H1 (cell line): ENCODE data around the gene TAF9B. TPM values are rescaled to one million over a fixed set of nuclear protein-coding genes. Genes with fewer than 3 reads are reported as not detected.
A peak's percentile ranks its signal among the peaks of the same experiment; 100 is the strongest.

ENCODE experiments used
- CTCF ChIA-PET: fragments of 300-600 bp; sonication (Branson Sonifier 250); formaldehyde crosslinking; loops from one replicate; lab custom pipeline; 2021; ENCODE audit not compliant: partially characterized antibody; lab: Charles Lee
- POLR2A ChIA-PET: fragments of 300-600 bp; sonication (Branson Sonifier 250); formaldehyde crosslinking; loops from one replicate; lab custom pipeline; 2021; ENCODE audit warnings: inconsistent platforms; ENCODE audit not compliant: partially characterized antibody; lab: Charles Lee
- DNase-seq, 2 experiments: peaks; one replicate each; pipeline versions ENCODE4 v3.0.0 to v3.0.0-alpha.2; 2010 to 2022; ENCODE audit warnings: low spot score in 2 of 2, low read depth in 1 of 2, mixed read lengths in 1 of 2
- FAIRE-seq: peaks from 2 replicates; lab custom pipeline; 2011; peaks lifted over from hg19 to GRCh38; lab: Jason Lieb, UNC
- H2AFZ ChIP-seq: 2 replicates; pipeline ENCODE4 v1.8.1; 2012; ENCODE audit warnings: low read length, inconsistent platforms
- H2AK5ac ChIP-seq: 2 replicates; pipeline ENCODE4 v1.6.1; 2013; ENCODE audit warnings: low read depth, low read length
- H2BK120ac ChIP-seq: replicated peaks from 2 replicates; pipeline ENCODE3; 2013; ENCODE audit warnings: low read depth, low read length, inconsistent platforms
- H2BK12ac ChIP-seq: 2 replicates; pipeline ENCODE4 v1.6.1; 2013; ENCODE audit warnings: low read depth, low read length
- H2BK15ac ChIP-seq: 2 replicates; pipeline ENCODE4 v1.6.1; 2013; ENCODE audit warnings: low read length
- H2BK20ac ChIP-seq: 2 replicates; pipeline ENCODE4 v1.6.1; 2013; ENCODE audit warnings: low read length
- H2BK5ac ChIP-seq: 2 replicates; pipeline ENCODE4 v1.6.1; 2013; ENCODE audit warnings: low read depth, low read length
- H3K14ac ChIP-seq: 2 replicates; pipeline ENCODE4 v1.6.1; 2013; ENCODE audit warnings: inconsistent platforms; ENCODE audit not compliant: insufficient read length
- H3K18ac ChIP-seq: 2 replicates; pipeline ENCODE4 v1.6.1; 2013; ENCODE audit warnings: low read length; ENCODE audit errors: extremely low read depth
- H3K23ac ChIP-seq: 2 replicates; pipeline ENCODE4 v1.6.1; 2013; ENCODE audit warnings: inconsistent platforms; ENCODE audit not compliant: insufficient read length
- H3K23me2 ChIP-seq: 2 replicates; pipeline ENCODE4 v1.6.1; 2013; ENCODE audit warnings: low read depth, low read length
- H3K27ac ChIP-seq: 2 replicates; pipeline ENCODE4 v1.6.1; 2011; ENCODE audit warnings: low read depth, low read length, inconsistent platforms
- H3K27me3 ChIP-seq, 4 experiments: replicated peaks in 1 of 4; 1 replicate in 1 of 4; 2 replicates in 3 of 4; pipeline versions ENCODE4 v1.6.1 to v1.8.1; 2011 to 2013; ENCODE audit warnings: low read length in 3 of 4, mild to moderate bottlenecking in 3 of 4, inconsistent platforms in 2 of 4, mixed read lengths in 2 of 4, moderate library complexity in 1 of 4; ENCODE audit not compliant: control insufficient read depth in 3 of 4, insufficient read depth in 3 of 4; ENCODE audit errors: extremely low read depth in 1 of 4
- H3K36me3 ChIP-seq, 4 experiments: 2 replicates each; pipeline versions ENCODE4 v1.6.1 to v1.8.1; 2011 to 2013; ENCODE audit warnings: mild to moderate bottlenecking in 4 of 4, low read length in 3 of 4, moderate library complexity in 2 of 4, control low read depth in 1 of 4, inconsistent platforms in 1 of 4; ENCODE audit not compliant: insufficient read depth in 4 of 4, control insufficient read depth in 2 of 4
- H3K4ac ChIP-seq: replicated peaks from 2 replicates; pipeline ENCODE3; 2013; ENCODE audit warnings: low read length, low read depth, mixed read lengths, inconsistent platforms; ENCODE audit not compliant: insufficient read length
- H3K4me1 ChIP-seq, 4 experiments: replicated peaks in 1 of 4; 1 replicate in 1 of 4; 2 replicates in 3 of 4; pipeline versions ENCODE4 v1.6.1 to v1.8.1; 2011 to 2013; ENCODE audit warnings: low read length in 3 of 4, inconsistent platforms in 2 of 4, mixed read lengths in 1 of 4; ENCODE audit not compliant: insufficient read depth in 4 of 4, control insufficient read depth in 3 of 4
- H3K4me2 ChIP-seq, 2 experiments: 2 replicates each; pipeline versions ENCODE4 v1.6.1 to v1.8.1; 2011 to 2013; ENCODE audit warnings: low read depth in 2 of 2, low read length in 2 of 2, control low read depth in 1 of 2, inconsistent platforms in 1 of 2, mild to moderate bottlenecking in 1 of 2; ENCODE audit not compliant: insufficient read depth in 1 of 2
- H3K4me3 ChIP-seq, 4 experiments: fragments of 200-600, 300-600 bp in 1 of 4; sonication (generic), shearing (Covaris generic), sonication (Bioruptor Twin) in 1 of 4; 2 replicates each; pipeline versions ENCODE4 v1.5.1 to v1.8.1; 2011 to 2016; ENCODE audit warnings: low read length in 4 of 4, low read depth in 3 of 4, control low read depth in 2 of 4, inconsistent platforms in 2 of 4, mild to moderate bottlenecking in 2 of 4, mixed read lengths in 1 of 4, moderate library complexity in 1 of 4; ENCODE audit not compliant: insufficient read depth in 2 of 4; ENCODE audit errors: extremely low read depth in 1 of 4
- H3K56ac ChIP-seq: replicated peaks from 2 replicates; pipeline ENCODE3; 2013; ENCODE audit warnings: low read depth, mild to moderate bottlenecking, mixed read lengths, low read length, inconsistent platforms; ENCODE audit not compliant: insufficient read length
- H3K79me1 ChIP-seq: 2 replicates; pipeline ENCODE4 v1.6.1; 2013; ENCODE audit warnings: low read depth, low read length, control low read depth
- H3K79me2 ChIP-seq, 2 experiments: 2 replicates each; pipeline versions ENCODE4 v1.6.1 to v1.8.1; 2012 to 2013; ENCODE audit warnings: low read length in 2 of 2, mild to moderate bottlenecking in 2 of 2, inconsistent platforms in 1 of 2; ENCODE audit not compliant: insufficient read depth in 2 of 2, control insufficient read depth in 1 of 2
- H3K9ac ChIP-seq, 4 experiments: replicated peaks in 1 of 4; 1 replicate in 1 of 4; 2 replicates in 3 of 4; pipeline versions ENCODE4 v1.6.1 to v1.8.1; 2011 to 2013; ENCODE audit warnings: low read depth in 3 of 4, low read length in 3 of 4, control low read depth in 2 of 4, mild to moderate bottlenecking in 2 of 4, moderate library complexity in 2 of 4, inconsistent platforms in 1 of 4; ENCODE audit errors: extremely low read depth in 1 of 4
- H3K9me3 ChIP-seq, 2 experiments: 2 replicates each; pipeline versions ENCODE4 v1.6.1 to v1.8.1; 2012 to 2013; ENCODE audit warnings: mild to moderate bottlenecking in 2 of 2, moderate library complexity in 2 of 2, control low read depth in 1 of 2, inconsistent platforms in 1 of 2, low read depth in 1 of 2, low read length in 1 of 2, mixed read lengths in 1 of 2; ENCODE audit not compliant: insufficient read depth in 2 of 2
- H4K20me1 ChIP-seq, 2 experiments: replicated peaks in 1 of 2; 2 replicates each; pipeline versions ENCODE3 to v1.8.1; 2011 to 2013; ENCODE audit warnings: inconsistent platforms in 2 of 2, low read length in 2 of 2, mild to moderate bottlenecking in 1 of 2; ENCODE audit not compliant: insufficient read depth in 2 of 2, control insufficient read depth in 1 of 2
- H4K5ac ChIP-seq: 2 replicates; pipeline ENCODE4 v1.6.1; 2013; ENCODE audit warnings: low read length, low read depth, mixed read lengths, inconsistent platforms; ENCODE audit not compliant: insufficient read length
- H4K8ac ChIP-seq: 2 replicates; pipeline ENCODE4 v1.8.0; 2013; ENCODE audit warnings: mild to moderate bottlenecking, moderate library complexity, low read length, inconsistent platforms; ENCODE audit not compliant: insufficient read depth; ENCODE audit errors: extremely low read depth
- H4K91ac ChIP-seq: replicated peaks from 2 replicates; pipeline ENCODE3; 2013; ENCODE audit warnings: low read length, mixed read lengths, inconsistent platforms; ENCODE audit not compliant: insufficient read length
- BCL11A ChIP-seq, 2 experiments: IDR thresholded peaks; one replicate each; pipeline ENCODE4 v1.6.1; 2011; ENCODE audit warnings: low read depth in 2 of 2, low read length in 2 of 2, mild to moderate bottlenecking in 2 of 2
- CBX5 ChIP-seq: fragments of 300-800, 300-1000 bp; sonication (generic); IDR thresholded peaks from 2 replicates; pipeline ENCODE4 v1.7.1; 2016; ENCODE audit warnings: antibody characterized with exemption, low read length, low read depth
- CHD2 ChIP-seq: IDR thresholded peaks from 2 replicates; pipeline ENCODE4 v1.6.1; 2012; ENCODE audit warnings: low read length, improper control_type of control experiment
- EP300 ChIP-seq, 2 experiments: IDR thresholded peaks; 1 replicate in 1 of 2; 2 replicates in 1 of 2; pipeline ENCODE4 v1.6.1; 2011 to 2012; ENCODE audit warnings: low read depth in 2 of 2, low read length in 2 of 2, mild to moderate bottlenecking in 2 of 2, borderline replicate concordance in 1 of 2, inconsistent platforms in 1 of 2, moderate library complexity in 1 of 2
- EZH2 ChIP-seq: fragments of 200-600 bp; sonication (generic); IDR thresholded peaks from 2 replicates; pipeline ENCODE4 v1.7.1; 2012; ENCODE audit warnings: low read depth, mild to moderate bottlenecking, moderate library complexity, low read length, inconsistent platforms; ENCODE audit not compliant: severe bottlenecking
- GTF2F1 ChIP-seq: IDR thresholded peaks from 2 replicates; pipeline ENCODE4 v1.6.1; 2012; ENCODE audit warnings: low read depth, low read length, improper control_type of control experiment, borderline replicate concordance
- HDAC2 ChIP-seq, 2 experiments: fragments of 300-600 bp in 1 of 2; sonication (generic) in 1 of 2; IDR thresholded peaks; 2 replicates each; pipeline ENCODE4 v1.6.1; 2011 to 2012; ENCODE audit warnings: low read depth in 2 of 2, low read length in 2 of 2, mild to moderate bottlenecking in 2 of 2, moderate library complexity in 2 of 2, borderline replicate concordance in 1 of 2, inconsistent platforms in 1 of 2
- JUND ChIP-seq: IDR thresholded peaks from 2 replicates; pipeline ENCODE4 v1.6.1; 2011; ENCODE audit warnings: mild to moderate bottlenecking, improper control_type of control experiment, low read length
- NANOG ChIP-seq: IDR thresholded peaks from 2 replicates; pipeline ENCODE4 v1.6.1; 2011; ENCODE audit warnings: low read length, low read depth, mild to moderate bottlenecking, inconsistent platforms; ENCODE audit not compliant: insufficient read depth, poor library complexity, severe bottlenecking
- SP4 ChIP-seq: IDR thresholded peaks from 2 replicates; pipeline ENCODE4 v1.6.1; 2012; ENCODE audit warnings: low read length, inconsistent platforms
- TEAD4 ChIP-seq: IDR thresholded peaks from 2 replicates; pipeline ENCODE4 v1.6.1; 2012; ENCODE audit warnings: low read depth, low read length, inconsistent platforms, mixed read lengths
- USF2 ChIP-seq: IDR thresholded peaks from 2 replicates; pipeline ENCODE4 v1.6.1; 2011; ENCODE audit warnings: low read length, improper control_type of control experiment
- YY1 ChIP-seq: IDR thresholded peaks from 2 replicates; pipeline ENCODE4 v1.6.1; 2011; ENCODE audit warnings: low read depth, mild to moderate bottlenecking, low read length
- polyA plus RNA-seq, 7 experiments: library from polyadenylated mRNA; depleted of rRNA in 3 of 7; stranded (reverse) in 5 of 7; unstranded in 2 of 7; fragments of >200 nt in 5 of 7; fragments of 200-250 nt in 2 of 7; gene quantifications; 1 replicate in 5 of 7; 2 replicates in 1 of 7; 4 replicates in 1 of 7; pipeline versions ENCODE4 v1.2.1 to v1.2.3, GENCODE V29; 2011 to 2013; ENCODE audit warnings: missing spikeins in 2 of 7, mixed read lengths in 2 of 7
- total RNA-seq: library from RNA; stranded (reverse); fragmentation: NEBNext Ultra II Directional; extraction: Animal tissue kit (Norgen Biotek cat#: 25700); gene quantifications from 2 replicates; pipeline ENCODE4 v1.2.1, GENCODE V29; 2021

Gene TAF9B
- total and polyA plus RNA-seq, 2 of the 8 experiments (the other 6 are each of a cell fraction or from before 2014, with no cell fraction given) = 23.8 to 42.8 TPM

- FAIRE-seq (peak; percentile 45), DNase-seq (no peak)
- no peak overlapping the region for H2BK5ac ChIP-seq
- H3K79me1 ChIP-seq = no peaks in the 10 kb centered on the region; the same call in 1 of the 2 replicates
- no peak overlapping the region for H3K14ac ChIP-seq
- POLR2A ChIA-PET = interaction anchor here (0.6 kb wide), 1 partner anchor 12 kb away, joined by 3 read pairs; no protein-coding TSS in a partner anchor
- no peak overlapping the region for H2BK15ac ChIP-seq
- no peak overlapping the region for H3K4me2 ChIP-seq
- no peak overlapping the region for H2AFZ ChIP-seq
- H2BK20ac ChIP-seq = no peak overlapping the region
- H3K23me2 ChIP-seq = no peaks in the 10 kb centered on the region
- H3K23ac ChIP-seq = no peak overlapping the region
- no peak overlapping the region for H3K4ac ChIP-seq
- H2AK5ac ChIP-seq = no peak overlapping the region
- no peak overlapping the region for H2BK12ac ChIP-seq
- H3K36me3 ChIP-seq = peaks cover 9 to 90% (median 46%) of the 10 kb centered on the region in 4 experiments; a peak in 7 of 8 replicates
- H4K91ac ChIP-seq = no peak overlapping the region
- H3K79me2 ChIP-seq = peaks cover 0 to 13% of the 10 kb centered on the region in 2 experiments; a peak in 2 of 4 replicates
- H3K18ac ChIP-seq = no peak overlapping the region
- H3K9ac ChIP-seq = no peak overlapping the region
- H3K27ac ChIP-seq = no peak overlapping the region
- no peaks in the 10 kb centered on the region for H3K9me3 ChIP-seq
- H4K20me1 ChIP-seq = peaks cover 1 to 3% of the 10 kb centered on the region in 2 experiments
- no peak overlapping the region for H2BK120ac ChIP-seq
- no peaks in the 10 kb centered on the region for H3K27me3 ChIP-seq
- H3K4me3 ChIP-seq = no peak overlapping the region
- H4K5ac ChIP-seq = no peak overlapping the region
- H4K8ac ChIP-seq = no peak overlapping the region
- CTCF ChIA-PET = no interaction called here
- H3K4me1 ChIP-seq = no peaks in the 10 kb centered on the region
- TF ChIP-seq USF2 (no peak), TEAD4 (no peak), BCL11A (IDR thresholded peaks at IDR 0.05; ENCODE audit: low read depth in 2 of 2, low read length in 2 of 2) (no peak), GTF2F1 (no peak), HDAC2 (IDR thresholded peaks at IDR 0.05; ENCODE audit: borderline replicate concordance in 1 of 2, low read depth in 2 of 2, low read length in 2 of 2) (no peak), JUND (no peak), EP300 (IDR thresholded peaks at IDR 0.05; ENCODE audit: borderline replicate concordance in 1 of 2, low read depth in 2 of 2, low read length in 2 of 2) (no peak), CBX5 (no peak), SP4 (no peak), NANOG (no peak), YY1 (no peak), EZH2 (no peak), CHD2 (no peak)
- H3K56ac ChIP-seq = no peak overlapping the region
These were observed 16.3 kb downstream of the TAF9B start for GRCh38 chrX:78123190-78123589.
